Stimulated activated CD4-positive, alpha-beta T cell treated with anti-CD3 and anti-CD28 coated beads, Interleukin-12 subunit alpha, Interleukin-12 subunit beta, amount 100 ng/mL, for 4 hours (primary cell): Measurements from ENCODE around the gene SLCO3A1.

Experiments
- DNase-seq: peaks from one replicate; pipeline ENCODE4 v3.0.0-alpha.2; 2020

The SLCO3A1 gene

DNA sequence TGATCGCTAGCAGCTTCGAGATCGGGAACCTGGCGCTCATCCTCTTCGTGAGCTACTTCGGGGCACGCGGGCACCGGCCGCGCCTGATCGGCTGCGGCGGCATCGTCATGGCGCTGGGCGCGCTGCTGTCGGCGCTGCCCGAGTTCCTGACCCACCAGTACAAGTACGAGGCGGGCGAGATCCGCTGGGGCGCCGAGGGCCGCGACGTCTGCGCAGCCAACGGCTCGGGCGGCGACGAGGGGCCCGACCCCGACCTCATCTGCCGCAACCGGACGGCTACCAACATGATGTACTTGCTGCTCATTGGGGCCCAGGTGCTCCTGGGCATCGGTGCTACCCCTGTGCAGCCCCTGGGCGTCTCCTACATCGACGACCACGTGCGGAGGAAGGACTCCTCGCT is 62.5 kb downstream of the SLCO3A1 start:
- DNase-seq, result no peak

DNA sequence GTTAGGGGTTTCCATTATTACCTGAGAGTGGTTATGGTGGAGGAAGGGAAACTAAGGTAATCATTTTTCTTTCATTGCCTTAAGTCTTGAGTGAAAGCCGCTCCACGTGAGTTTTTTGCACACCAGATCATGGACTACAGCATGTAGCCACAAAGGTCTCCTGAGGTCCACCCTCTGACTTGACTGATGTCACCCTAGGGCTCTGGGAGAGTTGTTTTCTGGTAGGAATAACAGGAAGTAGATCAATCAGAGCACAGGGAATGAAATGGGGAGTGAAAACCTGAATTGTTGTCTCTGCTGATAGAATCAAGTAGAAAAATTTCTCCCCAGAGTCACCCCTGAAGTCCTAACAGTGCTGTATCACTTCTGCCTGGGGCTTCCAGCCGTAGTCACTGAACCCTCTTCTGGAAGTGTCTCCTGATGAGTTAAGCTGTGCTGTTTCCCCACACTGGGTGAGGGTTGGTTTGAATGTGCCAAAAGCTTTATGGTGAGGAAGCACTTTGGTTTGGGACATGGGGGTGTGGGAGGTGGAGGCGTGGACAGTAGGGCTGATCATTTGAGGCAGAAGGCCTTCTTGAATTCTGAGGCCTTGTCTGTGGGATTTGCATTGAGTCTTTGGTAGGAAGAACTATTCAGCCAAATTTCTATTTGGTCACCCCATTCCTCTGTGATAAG is 64.3 kb downstream of the SLCO3A1 start:
- DNase-seq, result no peak

DNA sequence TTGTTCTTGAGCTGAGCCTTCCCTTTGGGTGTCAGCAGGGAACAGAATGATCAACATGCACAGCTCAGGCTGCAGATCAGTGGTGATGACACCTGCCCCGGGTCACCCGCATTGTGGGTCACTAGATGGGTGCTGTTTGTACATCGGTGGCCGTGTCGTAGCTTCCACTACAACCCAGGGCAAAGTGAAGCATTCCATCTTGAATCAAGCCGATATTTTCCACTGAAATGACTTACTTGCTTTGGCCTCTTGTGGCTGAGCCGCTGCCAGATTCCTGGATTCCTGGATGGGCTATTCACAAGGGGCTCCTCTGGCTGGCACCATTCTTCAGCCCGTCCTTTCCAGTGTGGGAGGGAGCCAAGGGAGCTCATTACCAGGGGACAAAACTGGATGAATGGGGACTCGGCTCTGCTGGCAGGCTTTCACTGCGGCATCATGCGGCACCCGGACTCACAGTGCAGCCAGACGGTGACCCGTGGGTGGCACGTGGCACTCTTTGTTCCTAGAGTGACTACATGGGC is 65.6 kb downstream of the SLCO3A1 start:
- DNase-seq, result no peak

DNA sequence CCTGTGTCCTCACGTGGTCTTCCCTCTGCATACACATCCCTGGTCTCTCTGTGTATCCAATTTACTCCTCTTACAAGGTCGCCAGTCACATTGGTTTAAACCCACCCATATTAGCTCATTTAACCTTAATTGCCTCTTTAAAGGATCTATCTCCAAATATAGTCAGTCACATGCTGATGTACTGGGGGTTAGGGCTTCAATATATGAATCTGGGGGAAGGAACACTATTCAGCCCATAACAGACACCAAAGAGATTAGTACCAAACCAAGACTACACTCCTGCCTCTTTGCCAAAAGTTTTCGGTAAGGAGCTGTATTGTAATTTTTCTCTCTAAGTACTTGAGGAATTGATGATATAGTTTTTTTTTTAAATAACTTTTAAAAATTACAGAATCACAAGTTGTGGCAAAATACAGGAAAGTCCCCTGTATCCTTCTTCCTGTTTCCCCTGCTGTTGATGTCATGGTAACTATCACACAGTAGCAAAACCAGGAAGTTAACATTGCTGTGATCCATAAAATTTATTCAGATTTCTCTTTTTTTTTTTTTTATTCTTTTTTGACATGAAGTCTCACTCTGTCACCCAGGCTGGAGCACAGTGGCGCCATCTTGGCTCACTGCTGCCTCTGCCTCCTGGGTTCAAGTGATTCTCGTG is 67.8 kb downstream of the SLCO3A1 start:
- DNase-seq, result no peak

DNA sequence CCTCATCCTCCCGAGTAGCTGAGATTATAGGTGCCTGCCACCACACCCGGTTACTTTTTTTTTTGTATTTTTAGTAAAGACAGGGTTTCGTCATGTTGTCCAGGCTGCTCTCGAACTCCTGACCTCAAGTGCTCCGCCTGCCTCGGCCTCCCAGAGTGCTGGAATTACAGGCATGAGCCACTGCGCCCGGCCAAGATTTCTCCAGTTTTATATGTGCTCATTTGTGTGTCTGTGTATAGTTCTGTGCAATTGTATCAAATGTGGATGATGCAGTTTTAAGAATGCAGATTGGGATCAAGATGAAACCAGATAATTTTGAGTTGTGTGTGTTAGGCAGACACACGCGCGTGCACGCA is 68.3 kb downstream of the SLCO3A1 start:
- no peak for DNase-seq

DNA sequence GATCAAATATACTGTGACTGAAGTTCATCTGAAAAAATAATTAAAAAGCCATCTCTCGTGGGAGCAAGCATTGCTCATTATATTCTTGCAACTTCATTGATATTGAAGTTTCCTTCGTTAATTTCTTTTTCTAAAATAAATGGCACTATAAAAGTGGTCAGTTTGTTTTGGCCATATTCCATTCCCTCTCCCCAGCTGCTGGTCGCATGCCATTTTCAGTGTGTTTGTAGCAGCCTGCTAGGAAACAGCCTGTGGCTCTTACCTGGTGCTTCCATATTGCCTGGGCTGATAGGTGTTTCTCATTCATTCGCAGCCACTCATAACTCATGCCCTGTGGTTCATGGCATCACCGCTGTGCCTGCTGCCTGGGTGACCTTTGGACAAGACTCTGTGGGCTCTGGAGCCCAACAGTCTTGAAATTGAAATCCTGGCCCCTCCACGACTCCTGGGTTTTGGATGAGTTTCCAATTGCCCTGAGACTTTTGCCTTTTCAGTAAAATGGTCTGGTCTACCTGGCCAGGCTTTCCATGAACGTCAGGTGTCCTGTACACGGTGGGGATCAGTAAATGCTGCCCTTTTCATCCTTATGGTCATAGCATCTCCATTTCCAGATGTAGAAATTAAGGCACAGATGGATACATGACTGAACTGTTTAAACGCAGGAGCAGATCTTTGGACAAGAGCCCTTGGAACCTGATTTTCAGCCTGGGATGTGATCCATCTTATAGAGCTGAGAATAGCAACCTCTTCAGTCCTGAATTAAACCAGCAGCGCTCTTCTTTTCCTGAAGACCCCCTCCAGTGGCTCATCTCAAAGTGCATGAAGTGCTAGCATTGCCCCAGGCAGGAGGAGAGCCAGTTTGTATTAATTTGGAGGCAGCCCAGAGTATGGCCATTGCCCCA is 69.4 kb downstream of the SLCO3A1 start:
- DNase-seq, result no peak

DNA sequence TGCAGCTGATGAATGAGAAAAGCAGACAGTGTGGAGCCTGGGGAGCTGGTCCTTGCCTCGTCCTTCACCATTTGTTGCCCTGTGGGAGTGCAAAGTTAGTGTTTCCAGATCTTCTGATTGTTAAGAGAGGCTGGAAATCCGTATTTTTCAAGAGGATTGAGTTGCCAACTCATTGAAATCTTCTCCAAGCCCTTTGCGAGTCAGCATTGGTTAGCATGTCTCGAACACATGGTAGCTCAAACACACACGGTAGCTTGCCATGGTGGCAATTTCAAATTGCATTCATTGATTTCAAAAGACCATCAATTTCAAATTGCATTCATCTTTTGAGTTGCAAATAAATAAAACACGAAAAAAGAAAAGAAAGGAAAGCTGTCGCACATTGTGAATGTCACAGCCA is 70.7 kb downstream of the SLCO3A1 start:
- DNase-seq, result no peak

DNA sequence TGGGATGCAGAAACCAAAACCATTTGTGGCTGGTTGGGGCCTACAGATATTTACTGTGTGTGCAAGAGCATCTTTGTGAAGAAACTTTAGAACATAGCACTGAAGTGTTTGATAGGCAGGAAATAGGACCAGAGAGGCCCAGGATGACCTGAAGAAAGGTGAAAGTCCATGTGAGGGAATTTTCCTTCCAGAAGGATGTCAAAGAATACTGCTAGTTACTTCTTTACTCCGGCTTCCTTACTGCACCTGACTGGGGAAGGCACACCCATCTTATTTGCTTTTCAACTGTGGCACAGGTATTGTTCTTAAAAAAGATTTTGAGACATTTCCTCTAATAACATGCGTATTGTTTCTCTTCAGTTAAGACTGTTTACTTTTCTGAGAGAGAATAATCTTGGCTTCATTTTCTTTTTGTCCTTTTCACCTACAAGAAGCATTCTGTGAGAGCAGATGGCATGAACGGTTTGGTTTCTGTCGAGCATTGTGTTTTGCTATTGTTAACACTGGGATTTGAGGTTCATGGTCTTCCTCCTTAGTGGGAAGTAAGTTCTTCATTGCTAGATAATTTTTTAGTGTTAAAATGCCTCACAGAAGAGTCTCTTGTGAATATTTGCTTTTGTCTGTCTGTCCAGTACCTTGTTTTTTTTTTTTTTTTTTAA is 71.5 kb downstream of the SLCO3A1 start:
- no peak for DNase-seq

DNA sequence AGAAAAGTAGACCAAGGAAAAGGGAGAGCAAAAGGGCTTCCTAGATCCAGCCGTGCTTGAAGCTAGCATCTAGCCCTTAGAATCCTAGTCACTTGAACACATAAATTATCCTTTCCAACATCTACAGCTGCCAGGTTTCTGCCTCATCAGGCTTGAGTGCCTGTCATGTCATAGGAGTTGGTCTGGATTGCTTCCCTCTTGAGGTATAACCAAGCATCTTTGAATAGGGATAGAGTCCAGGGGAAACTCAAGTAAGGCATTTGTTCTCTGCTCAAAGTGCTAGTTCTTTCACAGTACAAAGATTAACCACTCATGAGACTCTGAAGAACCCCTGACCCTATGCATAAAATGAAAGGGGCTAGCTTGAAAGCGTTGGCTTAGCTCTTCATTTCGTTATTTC is 72.3 kb downstream of the SLCO3A1 start:
- no peak for DNase-seq

DNA sequence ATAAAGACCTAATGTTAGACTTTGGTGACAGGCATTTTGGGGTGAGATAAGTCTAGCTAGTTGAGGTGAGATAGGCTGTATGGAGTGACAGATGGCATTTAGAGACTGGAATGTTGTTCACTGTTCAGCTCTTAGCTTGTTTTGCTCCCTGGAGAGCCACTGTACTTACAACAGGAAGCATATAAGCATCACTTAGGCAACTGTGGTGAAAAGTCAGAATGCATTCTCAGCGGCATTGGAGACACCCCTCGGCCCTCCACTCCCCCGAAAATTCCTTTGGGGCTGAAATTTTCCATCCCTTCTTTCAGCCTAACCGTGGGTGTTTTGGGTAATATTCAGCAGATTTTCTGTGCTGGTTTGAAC is 73.4 kb downstream of the SLCO3A1 start:
- DNase-seq, result no peak

DNA sequence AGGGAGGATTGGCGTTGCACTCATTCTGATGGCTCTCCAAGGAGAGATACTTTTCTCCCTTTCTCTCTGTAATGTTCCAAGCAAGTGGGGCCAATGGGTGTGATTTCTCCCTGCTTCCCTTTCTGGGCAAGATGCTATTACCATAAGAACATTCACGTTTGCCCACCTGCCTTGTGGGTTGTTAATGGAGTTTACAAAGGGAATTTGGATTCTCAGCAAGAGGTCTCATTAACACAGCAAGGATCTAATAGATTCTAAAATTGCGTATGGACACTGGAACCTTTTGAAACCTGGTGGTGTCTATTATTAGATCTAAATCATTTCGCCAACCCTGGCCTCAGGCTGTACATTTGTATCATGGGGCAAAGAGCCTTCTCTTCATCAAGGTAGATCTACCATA is 74.1 kb downstream of the SLCO3A1 start:
- DNase-seq, result no peak

DNA sequence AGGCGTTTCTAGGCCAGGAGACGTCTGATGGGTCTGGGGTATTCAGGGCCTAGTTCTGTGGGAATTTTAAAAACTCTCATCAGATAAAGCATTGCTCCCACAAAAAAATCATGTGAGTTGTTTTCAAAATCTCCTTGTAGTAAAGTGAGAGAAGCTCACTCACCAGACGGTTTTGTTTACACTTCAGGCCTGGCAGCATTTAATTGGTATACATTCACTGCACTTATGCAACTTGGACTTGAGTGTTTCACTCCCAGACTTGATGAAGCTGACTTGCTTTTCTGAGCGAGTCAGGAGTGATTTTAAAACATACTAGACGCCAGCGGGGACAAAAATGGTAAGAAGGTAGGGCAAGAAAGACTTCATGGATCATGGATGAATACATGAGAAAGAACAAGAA is 75.2 kb downstream of the SLCO3A1 start:
- DNase-seq, result no peak

DNA sequence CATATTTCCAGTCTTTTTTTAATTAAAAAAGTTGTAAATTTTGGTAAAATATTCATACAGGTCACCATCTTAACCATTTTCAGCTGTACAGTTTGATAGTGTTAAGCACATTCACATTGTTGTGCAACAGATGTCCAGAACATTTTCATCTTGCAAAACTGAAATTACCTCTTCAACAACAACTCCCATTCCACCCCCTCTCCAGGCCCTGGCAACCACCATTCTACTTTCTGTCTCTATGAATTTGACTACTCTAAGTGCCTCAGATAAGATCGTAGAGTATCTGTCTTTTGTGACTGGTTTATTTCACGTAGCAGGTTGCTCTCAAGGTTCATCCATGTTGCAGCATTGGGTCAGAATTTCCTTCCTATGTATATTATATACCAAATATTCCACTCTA is 76.0 kb downstream of the SLCO3A1 start:
- DNase-seq, result no peak

DNA sequence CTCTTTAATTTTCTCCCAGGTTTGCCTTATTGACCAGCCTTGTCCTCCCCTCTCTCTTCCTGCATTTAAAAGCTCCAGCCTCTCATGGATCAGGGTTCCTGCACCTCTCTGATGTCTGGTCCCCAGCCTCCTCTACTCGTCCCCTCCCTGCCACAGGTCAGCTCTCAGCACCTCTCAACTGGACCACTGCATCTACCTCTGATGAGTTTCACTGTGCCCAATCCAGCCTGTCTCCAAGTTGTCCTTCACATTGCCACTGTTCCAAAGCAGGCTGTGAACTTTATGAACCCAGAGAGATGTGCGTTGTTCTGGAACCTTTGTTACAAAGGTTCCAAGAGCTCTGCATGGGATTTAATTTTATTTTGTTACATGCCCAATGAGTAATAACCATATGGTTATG is 76.6 kb downstream of the SLCO3A1 start:
- no peak for DNase-seq

DNA sequence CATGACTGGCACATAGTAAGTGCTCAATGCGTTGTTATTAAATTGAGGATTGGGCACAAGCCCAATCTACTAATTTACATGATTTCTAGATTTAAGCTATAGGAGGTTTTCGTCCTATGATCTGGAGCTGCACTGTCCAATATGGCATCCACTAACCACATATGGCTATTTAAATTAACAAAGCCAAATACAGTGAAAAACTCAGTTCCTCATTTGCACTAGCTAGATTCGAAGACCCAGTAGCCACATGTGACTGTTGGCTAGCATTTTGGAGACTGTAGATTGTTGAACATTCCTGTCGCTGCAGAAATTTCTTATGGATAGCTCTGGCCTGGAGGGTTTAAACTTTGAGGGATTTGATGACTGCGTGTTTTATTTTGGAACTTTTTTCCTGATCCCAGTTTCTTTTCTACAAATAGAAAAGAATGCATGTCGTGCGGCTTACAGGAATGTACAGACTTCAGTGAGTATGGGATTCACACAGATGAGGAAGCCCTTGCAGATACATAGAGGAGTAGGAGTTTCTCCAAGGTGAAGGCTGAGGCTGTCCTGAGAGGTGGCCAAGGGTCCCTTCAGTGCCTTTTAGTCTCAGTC is 82.8 kb downstream of the SLCO3A1 start:
- no peak for DNase-seq

DNA sequence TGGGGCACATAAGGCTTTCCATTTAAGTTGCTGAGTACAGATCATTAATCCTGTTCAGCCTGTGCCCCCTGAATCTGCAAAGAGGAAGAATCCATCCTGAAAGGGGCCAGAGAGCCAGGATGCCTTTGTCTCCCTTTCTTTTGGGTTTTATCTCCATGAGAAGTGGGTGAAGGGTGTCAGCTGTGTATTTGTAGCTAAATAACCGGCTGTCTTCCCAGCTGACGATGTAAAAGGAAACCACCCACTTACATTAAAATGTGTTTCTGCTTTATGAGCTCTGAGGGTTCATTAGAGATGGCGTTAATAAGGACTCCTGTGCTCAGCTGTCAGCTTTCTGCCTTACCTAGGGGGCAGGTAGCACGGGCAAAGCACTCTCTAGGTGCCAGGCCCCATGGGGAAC is 83.4 kb downstream of the SLCO3A1 start:
- no peak for DNase-seq

DNA sequence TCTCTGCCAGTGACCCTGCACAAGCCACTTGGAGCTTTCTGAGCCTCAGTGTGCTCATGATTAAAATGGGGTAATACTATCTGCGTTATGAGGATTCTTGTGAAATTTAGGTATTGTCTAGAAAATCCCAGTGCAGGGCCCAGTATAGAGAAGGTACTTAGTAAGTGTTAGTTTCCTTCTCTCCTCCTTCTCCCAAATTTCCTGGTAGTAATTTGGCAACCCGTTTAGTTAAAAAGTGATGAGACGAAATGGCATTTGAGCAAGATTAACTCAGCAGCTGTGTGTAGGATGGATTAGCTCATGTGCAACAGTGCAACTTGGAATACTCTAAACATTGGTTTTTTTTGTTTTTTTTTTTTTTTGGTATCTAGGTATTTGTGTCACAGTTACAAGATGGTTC is 84.6 kb downstream of the SLCO3A1 start:
- no peak for DNase-seq

DNA sequence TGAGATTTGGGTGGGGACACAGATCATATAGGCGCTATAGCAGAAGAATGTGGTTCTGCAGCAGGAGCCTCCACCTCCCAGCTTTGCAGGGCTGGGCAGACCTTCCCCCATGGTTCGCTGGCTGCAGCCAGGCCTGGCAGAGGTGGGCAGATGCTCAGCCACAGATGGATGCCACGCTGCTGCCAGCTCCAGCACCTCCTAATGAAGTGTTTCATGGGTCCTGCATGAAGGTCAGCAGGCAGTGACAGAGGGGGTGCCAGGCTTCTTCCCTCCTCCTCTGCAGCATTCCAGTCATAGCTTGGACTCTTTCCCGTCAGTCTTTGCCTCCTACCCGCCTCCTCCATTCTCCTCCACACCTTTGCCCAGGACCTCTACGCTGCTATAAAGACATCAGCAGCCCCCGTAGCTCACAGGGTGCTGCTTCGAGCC is 85.9 kb downstream of the SLCO3A1 start:
- no peak for DNase-seq

DNA sequence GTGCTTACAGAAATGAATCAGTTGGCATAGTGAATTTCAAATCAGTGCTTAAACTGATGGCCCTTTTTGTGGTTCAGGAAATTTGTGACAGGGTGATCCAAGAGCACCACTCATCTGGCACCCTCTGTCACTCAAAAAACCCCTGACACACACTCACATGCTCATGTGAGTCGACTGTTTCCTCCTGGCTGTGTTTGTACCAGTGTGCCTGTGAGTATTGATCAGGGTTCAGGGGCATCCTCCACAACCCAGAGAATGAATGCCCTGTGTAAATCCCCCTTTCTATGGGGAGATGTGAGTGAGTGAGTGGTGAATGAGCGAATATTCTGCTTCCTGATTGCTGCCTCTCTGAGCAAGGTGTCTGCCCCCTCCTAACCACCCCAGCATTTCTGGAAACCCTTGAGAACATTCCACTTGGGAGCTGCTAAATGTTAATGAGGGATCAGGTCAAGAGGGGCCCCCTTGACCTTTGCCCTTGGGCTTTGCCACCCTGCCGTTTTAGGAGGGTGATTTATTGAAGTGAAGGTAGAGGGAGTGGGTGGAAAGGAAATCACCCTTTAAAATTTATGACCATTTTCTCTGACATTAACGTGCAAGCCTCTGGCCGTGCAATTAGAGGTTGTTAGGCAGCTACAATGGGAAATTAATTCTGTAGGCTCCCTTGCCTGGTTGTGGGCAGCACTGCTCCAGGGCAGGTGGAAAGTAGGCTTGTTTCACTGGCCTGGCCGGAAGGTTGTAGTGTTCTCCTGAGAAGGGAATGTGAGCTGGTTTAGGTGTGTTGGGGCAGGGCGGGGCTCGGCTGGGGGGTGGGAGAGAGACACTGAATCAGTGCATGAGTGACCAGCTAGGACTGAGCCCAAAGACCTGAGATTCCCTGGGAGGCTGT is 87.2 kb downstream of the SLCO3A1 start:
- DNase-seq, result no peak

DNA sequence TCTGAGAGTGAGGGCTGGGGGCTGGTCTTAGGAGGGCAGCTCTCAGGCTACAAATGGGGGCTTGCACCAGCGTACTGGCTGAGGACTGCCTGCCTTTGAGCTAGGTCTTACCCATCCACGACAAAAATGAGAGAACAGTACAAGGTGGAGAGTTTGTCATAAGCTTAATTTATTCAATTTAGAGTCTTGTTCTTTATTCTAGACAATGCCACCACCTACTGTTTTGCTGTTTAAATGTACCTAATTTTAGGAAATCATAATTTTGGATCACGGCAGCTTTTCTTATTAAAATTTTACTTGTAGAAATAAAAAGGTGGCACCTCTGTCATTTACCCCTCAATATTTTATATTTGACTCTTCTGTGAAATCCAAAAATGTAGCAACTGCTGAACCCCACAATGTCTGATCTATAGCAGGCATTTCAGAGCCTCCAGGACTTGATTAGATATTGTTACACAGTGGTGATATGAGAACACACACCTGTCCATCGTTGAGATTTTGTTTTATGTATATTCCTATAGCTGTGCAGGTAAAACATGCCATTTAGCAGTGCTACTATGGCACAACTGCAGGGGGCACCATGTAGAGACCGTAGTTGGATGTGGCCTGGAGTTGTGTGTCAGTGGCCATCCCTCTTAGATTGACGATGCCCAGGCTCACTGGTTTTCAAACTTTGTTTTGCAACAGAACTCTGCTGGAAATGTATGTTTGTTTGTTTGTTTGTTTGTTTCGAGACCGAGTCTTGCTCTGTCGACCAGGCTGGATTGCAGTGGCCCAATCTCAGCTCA is 88.6 kb downstream of the SLCO3A1 start:
- DNase-seq, result no peak
